SU-DHL-6 (cell line): Measurements from ENCODE around the gene HLA-DPB1.

Experiments used
- H2AFZ ChIP-seq: fragments of 200-600 bp; sonication (generic); 2 replicates; pipeline ENCODE4 v1.6.1; 2014; ENCODE audit warnings: low read depth, mild to moderate bottlenecking, moderate library complexity, mixed read lengths, antibody characterized with exemption, low read length; ENCODE audit not compliant: severe bottlenecking
- H3F3A ChIP-seq: fragments of 200-600 bp; shearing (Covaris generic); 2 replicates; pipeline ENCODE4 v1.6.0; 2016; ENCODE audit warnings: antibody characterized with exemption, mild to moderate bottlenecking; ENCODE audit not compliant: insufficient read depth
- H3K27ac ChIP-seq: fragments of 200-600 bp; sonication (generic); 2 replicates; pipeline ENCODE4 v1.5.1; 2016; ENCODE audit warnings: low read depth, mild to moderate bottlenecking, low read length, moderate library complexity, mixed read lengths
- H3K27me3 ChIP-seq: fragments of 200-600 bp; sonication (generic), shearing (Covaris generic); 2 replicates; pipeline ENCODE4 v1.6.0; 2014; ENCODE audit warnings: mild to moderate bottlenecking, low read length
- H3K36me3 ChIP-seq: fragments of 200-600 bp; sonication (generic); 2 replicates; pipeline ENCODE4 v1.6.1; 2014; ENCODE audit warnings: mild to moderate bottlenecking, low read length, mixed read lengths
- H3K4me2 ChIP-seq: fragments of 300-600, 200-600 bp; shearing (Covaris generic), sonication (generic); 2 replicates; pipeline ENCODE4 v1.6.0; 2014; ENCODE audit warnings: low read length, low read depth, mild to moderate bottlenecking; ENCODE audit not compliant: poor library complexity, severe bottlenecking
- H3K4me3 ChIP-seq: fragments of 200-600 bp; sonication (generic); 2 replicates; pipeline ENCODE4 v1.5.1; 2014; ENCODE audit warnings: antibody characterized with exemption, low read length, mild to moderate bottlenecking, mixed read lengths; ENCODE audit not compliant: insufficient read depth, poor library complexity, severe bottlenecking
- H3K79me2 ChIP-seq: fragments of 200-600 bp; sonication (generic); 2 replicates; pipeline ENCODE4 v1.6.1; 2014; ENCODE audit warnings: mild to moderate bottlenecking, low read length, moderate library complexity; ENCODE audit not compliant: insufficient read depth
- H3K9ac ChIP-seq: fragments of 200-600 bp; sonication (generic); 2 replicates; pipeline ENCODE4 v1.7.0; 2014; ENCODE audit warnings: mild to moderate bottlenecking, low read length
- H3K9me2 ChIP-seq: fragments of 200-600 bp; sonication (generic); replicated peaks from 2 replicates; pipeline ENCODE4 v1.6.1; 2014; ENCODE audit warnings: low read length; ENCODE audit not compliant: insufficient read depth
- H3K9me3 ChIP-seq: fragments of 200-600 bp; sonication (generic); 2 replicates; pipeline ENCODE4 v1.6.1; 2014; ENCODE audit warnings: low read length, mixed read lengths; ENCODE audit not compliant: insufficient read depth
- H4K20me1 ChIP-seq: fragments of 200-600 bp; sonication (generic); 2 replicates; pipeline ENCODE4 v1.6.1; 2014; ENCODE audit warnings: low read depth, mild to moderate bottlenecking, antibody characterized with exemption, low read length, moderate library complexity, mixed read lengths
- CTCF ChIP-seq: fragments of 200-600 bp; sonication (generic); IDR thresholded peaks from one replicate; pipeline ENCODE4 v1.5.1; 2017; ENCODE audit warnings: antibody characterized with exemption, mild to moderate bottlenecking, low read length, moderate library complexity; ENCODE audit not compliant: insufficient read depth, poor library complexity, severe bottlenecking
- EZH2phosphoT487 ChIP-seq: fragments of 200-600 bp; sonication (generic), shearing (Covaris generic); conservative IDR thresholded peaks from 2 replicates; pipeline ENCODE4 v1.6.1; 2018; ENCODE audit warnings: mild to moderate bottlenecking, antibody characterized with exemption, low read length, moderate library complexity, mixed read lengths

HLA-DPB1 gene

GRCh38 chr6:33128318-33128717 lies 52.5 kb downstream of the HLA-DPB1 start:
- Histone ChIP-seq H3K27ac (no peak overlapping the region), H3K9me3 (peaks cover 10% of the 10 kb centered on the region), H3F3A (no peaks in the 10 kb centered on the region), H3K4me3 (no peak overlapping the region), H3K4me2 (no peak overlapping the region), H3K9ac (no peak overlapping the region), H3K36me3 (no peaks in the 10 kb centered on the region), H4K20me1 (no peaks in the 10 kb centered on the region), H3K27me3 (no peaks in the 10 kb centered on the region), H3K9me2 (no peaks in the 10 kb centered on the region), H2AFZ (no peak overlapping the region), H3K79me2 (no peaks in the 10 kb centered on the region)
- TF ChIP-seq EZH2phosphoT487 (no peak), CTCF (no peak)

- Histone ChIP-seq H3F3A (no peaks in the 10 kb centered on the region), H4K20me1 (no peaks in the 10 kb centered on the region), H3K9ac (no peak overlapping the region), H3K4me3 (no peak overlapping the region), H2AFZ (no peak overlapping the region), H3K4me2 (no peak overlapping the region), H3K9me2 (no peaks in the 10 kb centered on the region), H3K27me3 (no peaks in the 10 kb centered on the region), H3K79me2 (no peaks in the 10 kb centered on the region), H3K36me3 (no peaks in the 10 kb centered on the region), H3K9me3 (no peaks in the 10 kb centered on the region), H3K27ac (no peak overlapping the region)
- TF ChIP-seq EZH2phosphoT487 (no peak), CTCF (no peak)
Measured at GRCh38 chr6:33132081-33132524, 56.3 kb downstream of the HLA-DPB1 start.

- Histone ChIP-seq H3K79me2 (no peaks in the 10 kb centered on the region), H3K27me3 (no peaks in the 10 kb centered on the region), H3K27ac (no peak overlapping the region), H3K9ac (no peak overlapping the region), H3K4me3 (no peak overlapping the region), H3F3A (no peaks in the 10 kb centered on the region), H3K4me2 (no peak overlapping the region), H4K20me1 (no peaks in the 10 kb centered on the region), H3K36me3 (no peaks in the 10 kb centered on the region), H3K9me3 (no peaks in the 10 kb centered on the region), H3K9me2 (no peaks in the 10 kb centered on the region), H2AFZ (no peak overlapping the region)
- no peak for TF ChIP-seq EZH2phosphoT487
- no peak for TF ChIP-seq CTCF
Measured at GRCh38 chr6:33136310-33136900, 60.6 kb downstream of the HLA-DPB1 start.
